H9 (cell line): ENCODE data around the gene MYO1E. TPM values are rescaled to one million over a fixed set of nuclear protein-coding genes. Genes with fewer than 3 reads are reported as not detected.

Experiments
- DNase-seq: peaks from one replicate; pipeline ENCODE4 v3.0.0-alpha.2; 2017
- H2AFZ ChIP-seq: one replicate; pipeline ENCODE4 v1.6.1; 2013; ENCODE audit warnings: mild to moderate bottlenecking, low read length, control low read depth, moderate library complexity
- H2AK5ac ChIP-seq: 2 replicates; pipeline ENCODE4 v1.6.1; 2013; ENCODE audit warnings: low read length, control low read depth, mixed read lengths; ENCODE audit not compliant: insufficient read length
- H2BK120ac ChIP-seq: one replicate; pipeline ENCODE4 v1.6.1; 2013; ENCODE audit warnings: low read depth, mild to moderate bottlenecking, low read length, control low read depth, inconsistent platforms; ENCODE audit not compliant: poor library complexity, severe bottlenecking
- H2BK12ac ChIP-seq: 2 replicates; pipeline ENCODE4 v1.6.1; 2013; ENCODE audit warnings: low read length, control low read depth, mixed read lengths, low read depth; ENCODE audit not compliant: insufficient read length
- H2BK15ac ChIP-seq: 2 replicates; pipeline ENCODE4 v1.6.1; 2013; ENCODE audit warnings: low read depth, low read length, control low read depth
- H2BK20ac ChIP-seq: one replicate; pipeline ENCODE4 v1.6.1; 2013; ENCODE audit warnings: low read depth, mild to moderate bottlenecking, low read length, control low read depth, inconsistent platforms; ENCODE audit not compliant: poor library complexity, severe bottlenecking
- H2BK5ac ChIP-seq: 2 replicates; pipeline ENCODE4 v1.6.1; 2013; ENCODE audit warnings: low read length, control low read depth, mixed read lengths; ENCODE audit not compliant: insufficient read length
- H3K14ac ChIP-seq: 2 replicates; pipeline ENCODE4 v1.6.1; 2013; ENCODE audit warnings: low read length, control low read depth; ENCODE audit not compliant: insufficient read depth
- H3K18ac ChIP-seq: 2 replicates; pipeline ENCODE4 v1.6.1; 2013; ENCODE audit warnings: low read depth, mild to moderate bottlenecking, mixed read lengths, low read length, control low read depth; ENCODE audit not compliant: insufficient read length
- H3K23ac ChIP-seq: 2 replicates; pipeline ENCODE4 v1.6.1; 2013; ENCODE audit warnings: low read length, control low read depth, mixed read lengths, low read depth; ENCODE audit not compliant: insufficient read length
- H3K23me2 ChIP-seq: 2 replicates; pipeline ENCODE4 v1.6.1; 2013; ENCODE audit warnings: low read depth, mild to moderate bottlenecking, mixed read lengths, low read length, control low read depth; ENCODE audit not compliant: insufficient read length, poor library complexity, severe bottlenecking
- H3K27ac ChIP-seq: 2 replicates; pipeline ENCODE4 v1.5.1; 2013; ENCODE audit warnings: low read length, control low read depth, mixed read lengths, low read depth; ENCODE audit not compliant: insufficient read length
- H3K27me3 ChIP-seq: 2 replicates; pipeline ENCODE4 v1.6.1; 2013; ENCODE audit warnings: low read length, control low read depth, inconsistent platforms; ENCODE audit not compliant: insufficient read depth
- H3K4ac ChIP-seq: 2 replicates; pipeline ENCODE4 v1.6.1; 2013; ENCODE audit warnings: low read depth, mild to moderate bottlenecking, control low read depth, inconsistent platforms, low read length, moderate library complexity
- H3K4me1 ChIP-seq: 2 replicates; pipeline ENCODE4 v1.6.1; 2013; ENCODE audit warnings: low read length, control low read depth, inconsistent platforms; ENCODE audit not compliant: insufficient read depth
- H3K4me2 ChIP-seq: 2 replicates; pipeline ENCODE4 v1.6.1; 2013; ENCODE audit warnings: low read length, control low read depth, mixed read lengths; ENCODE audit not compliant: insufficient read length, insufficient read depth
- H3K56ac ChIP-seq: 2 replicates; pipeline ENCODE4 v1.6.1; 2013; ENCODE audit warnings: low read depth, mild to moderate bottlenecking, mixed read lengths, low read length, control low read depth; ENCODE audit not compliant: insufficient read length
- H3K79me1 ChIP-seq: 2 replicates; pipeline ENCODE4 v1.6.1; 2013; ENCODE audit warnings: low read depth, mild to moderate bottlenecking, moderate library complexity, low read length, control low read depth, inconsistent platforms; ENCODE audit not compliant: insufficient read depth, poor library complexity, severe bottlenecking
- H3K79me2 ChIP-seq: 2 replicates; pipeline ENCODE4 v1.6.1; 2013; ENCODE audit warnings: low read length, control low read depth, inconsistent platforms; ENCODE audit not compliant: insufficient read depth
- H3K9ac ChIP-seq: 2 replicates; pipeline ENCODE4 v1.6.1; 2013; ENCODE audit warnings: low read length, control low read depth, mixed read lengths; ENCODE audit not compliant: insufficient read length; ENCODE audit errors: extremely low read depth
- H3K9me3 ChIP-seq: one replicate; pipeline ENCODE4 v1.6.1; 2013; ENCODE audit warnings: low read depth, low read length, inconsistent platforms; ENCODE audit not compliant: control insufficient read depth
- H3T11ph ChIP-seq: one replicate; pipeline ENCODE4 v1.6.1; 2013; ENCODE audit warnings: mild to moderate bottlenecking, low read length, control low read depth, inconsistent platforms
- H4K20me1 ChIP-seq: one replicate; pipeline ENCODE4 v1.6.1; 2013; ENCODE audit not compliant: control insufficient read depth, insufficient read length, insufficient read depth
- H4K5ac ChIP-seq: 2 replicates; pipeline ENCODE4 v1.6.1; 2013; ENCODE audit warnings: low read depth, mild to moderate bottlenecking, mixed read lengths, low read length, control low read depth; ENCODE audit not compliant: insufficient read length
- H4K8ac ChIP-seq: replicated peaks from 2 replicates; pipeline ENCODE4 v1.6.1; 2013; ENCODE audit warnings: low read length, control low read depth, mixed read lengths, low read depth; ENCODE audit not compliant: insufficient read length
- H4K91ac ChIP-seq: 2 replicates; pipeline ENCODE4 v1.6.1; 2013; ENCODE audit warnings: low read depth, mild to moderate bottlenecking, moderate library complexity, mixed read lengths, low read length, control low read depth; ENCODE audit not compliant: insufficient read length
- H3K27ac Mint-ChIP-seq, 3 experiments: 2 replicates in 2 of 3; 3 replicates in 1 of 3; pipeline ENCODE4 v1.8.0; 2020 to 2021; ENCODE audit warnings: mixed read lengths in 3 of 3, mild to moderate bottlenecking in 1 of 3, moderate library complexity in 1 of 3
- H3K27me3 Mint-ChIP-seq: 2 replicates; pipeline ENCODE4 v1.8.0; 2021; ENCODE audit warnings: low read depth, mild to moderate bottlenecking, moderate library complexity, mixed read lengths
- H3K36me3 Mint-ChIP-seq, 3 experiments: 2 replicates in 2 of 3; 3 replicates in 1 of 3; pipeline ENCODE4 v1.8.0; 2020 to 2021; ENCODE audit warnings: low read depth in 3 of 3, mixed read lengths in 3 of 3; ENCODE audit not compliant: insufficient read depth in 1 of 3
- H3K4me1 Mint-ChIP-seq, 2 experiments: 2 replicates each; pipeline ENCODE4 v1.8.0; 2020; ENCODE audit warnings: mixed read lengths in 2 of 2
- H3K4me3 Mint-ChIP-seq, 2 experiments: 2 replicates in 1 of 2; 3 replicates in 1 of 2; pipeline ENCODE4 v1.8.0; 2020 to 2021; ENCODE audit warnings: mild to moderate bottlenecking in 2 of 2, mixed read lengths in 2 of 2, moderate library complexity in 1 of 2
- H3K9me3 Mint-ChIP-seq, 2 experiments: 2 replicates in 1 of 2; 3 replicates in 1 of 2; pipeline ENCODE4 v1.8.0; 2020; ENCODE audit warnings: mild to moderate bottlenecking in 2 of 2, mixed read lengths in 2 of 2, moderate library complexity in 1 of 2
- CTCF ChIP-seq: fragments of 200-600 bp; sonication (generic); conservative IDR thresholded peaks from 3 replicates; pipeline ENCODE4 v1.8.0; 2021; ENCODE audit warnings: antibody characterized with exemption, mild to moderate bottlenecking
- WGBS: extraction: QIAGEN DNeasy Blood & Tissue Kit; methylation state at CpG from one replicate; pipeline ENCODE4 v1.1.7; 2013; ENCODE audit warnings: missing lambda C conversion rate, low lambda C conversion rate, mixed read lengths; ENCODE audit not compliant: insufficient read length; ENCODE audit errors: extremely low coverage; 5-methylcytosine and 5-hydroxymethylcytosine counted together
- total RNA-seq: library from RNA; stranded (reverse); gene quantifications from 2 replicates; pipeline ENCODE4 v1.2.1, GENCODE V29; 2021

The MYO1E gene
- total RNA-seq, 1 experiment from 2014 or later, result 235 TPM

- no peak overlapping the region for H3K18ac ChIP-seq
- H2BK15ac ChIP-seq, result no peak overlapping the region
- no CpG with 5 or more reads among the region's 1 CpG for WGBS
- Mint-ChIP-seq H3K9me3 (no peaks in the 10 kb centered on the region), H3K27me3 (no peaks in the 10 kb centered on the region), H3K36me3 (peaks cover 2 to 16% (median 16%) of the 10 kb centered on the region in 3 experiments), H3K4me3 (no peak overlapping the region), H3K4me1 (peaks cover 10 to 14% of the 10 kb centered on the region in 2 experiments), H3K27ac (peak overlapping the region in 1 of 3 experiments; percentile 51; a peak in 2 of 7 replicates)
- H3K9ac ChIP-seq, result no peak overlapping the region
- no peak overlapping the region for H3T11ph ChIP-seq
- H3K23ac ChIP-seq, result no peak overlapping the region
- no peaks in the 10 kb centered on the region for H3K23me2 ChIP-seq
- H3K56ac ChIP-seq, result no peak overlapping the region
- no peaks in the 10 kb centered on the region for H4K20me1 ChIP-seq
- H2AFZ ChIP-seq, result no peak overlapping the region
- H4K8ac ChIP-seq, result no peak overlapping the region
- no peak overlapping the region for H4K5ac ChIP-seq
- H3K14ac ChIP-seq, result no peak overlapping the region
- no peaks in the 10 kb centered on the region for H3K9me3 ChIP-seq
- H2BK12ac ChIP-seq, result no peak overlapping the region
- H4K91ac ChIP-seq, result no peak overlapping the region
- DNase-seq, result no peak
- no peak overlapping the region for H2AK5ac ChIP-seq
- H2BK5ac ChIP-seq, result no peak overlapping the region
- no peak overlapping the region for H3K4ac ChIP-seq
- H3K27me3 ChIP-seq, result no peaks in the 10 kb centered on the region
- no peaks in the 10 kb centered on the region for H3K79me1 ChIP-seq
- H3K79me2 ChIP-seq, result no peaks in the 10 kb centered on the region
- no peak overlapping the region for H2BK120ac ChIP-seq
- 0 out of 2 replicates have a peak, but pooled peaks cover 2% of the 10 kb centered on the region for H3K4me1 ChIP-seq
- H3K27ac ChIP-seq, result no peak overlapping the region
- H3K4me2 ChIP-seq, result no peak overlapping the region
- no peak overlapping the region for H2BK20ac ChIP-seq
- TF ChIP-seq CTCF, result no peak
Measured at GRCh38 chr15:59232476-59232875, 140.2 kb downstream of the MYO1E start.
